ENCODE data around the gene BSDC1.
A peak's percentile ranks its signal among the peaks of the same experiment; 100 is the strongest.
"Not testable (repeated sequence)": the region's sequence is repeated elsewhere in the genome, so short reads cannot be mapped to it uniquely, and the experiment has no call there.

BSDC1 gene

DNA sequence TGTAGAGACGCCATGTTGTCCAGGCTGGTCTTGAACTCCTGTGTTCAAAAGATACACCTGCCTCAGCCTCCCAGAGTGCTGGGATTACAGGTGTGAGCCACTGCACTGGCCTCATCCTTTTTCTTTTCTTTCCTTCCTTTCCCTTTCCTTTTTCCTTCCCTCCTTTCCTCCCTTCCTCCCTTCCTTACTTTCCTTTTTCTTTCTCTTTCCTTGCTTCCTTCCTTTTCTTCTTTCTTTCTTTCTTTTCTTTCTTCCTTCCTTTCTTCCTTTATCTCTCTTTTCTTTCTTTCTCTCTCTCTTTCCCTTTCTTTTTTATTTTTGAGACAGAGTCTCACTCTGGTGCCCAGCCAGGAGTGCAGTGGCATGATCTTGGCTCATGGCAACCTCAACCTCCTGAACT, 37.8 kb downstream of the BSDC1 start:
- DNase-seq = no peak

DNA sequence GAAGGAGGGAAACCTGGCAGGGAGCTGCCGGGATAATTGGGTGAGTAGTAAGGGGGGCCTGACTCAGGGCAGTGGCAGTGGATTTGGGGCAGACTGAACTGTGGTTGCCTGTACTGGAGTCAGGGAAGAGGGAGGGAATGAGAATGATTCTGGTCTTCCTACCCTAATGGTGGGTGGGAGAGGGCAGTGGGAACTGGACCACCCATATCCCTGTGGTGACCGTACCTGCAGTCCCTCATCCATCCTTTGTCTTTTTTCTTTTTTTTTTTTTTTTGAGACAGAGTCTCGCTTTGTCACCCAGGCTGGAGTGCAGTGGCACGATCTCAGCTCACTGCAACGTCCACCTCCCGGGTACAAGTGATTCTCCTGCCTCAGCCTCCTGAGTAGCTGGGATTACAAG, 38.5 kb downstream of the BSDC1 start:
- not testable (repeated sequence) for DNase-seq

DNA sequence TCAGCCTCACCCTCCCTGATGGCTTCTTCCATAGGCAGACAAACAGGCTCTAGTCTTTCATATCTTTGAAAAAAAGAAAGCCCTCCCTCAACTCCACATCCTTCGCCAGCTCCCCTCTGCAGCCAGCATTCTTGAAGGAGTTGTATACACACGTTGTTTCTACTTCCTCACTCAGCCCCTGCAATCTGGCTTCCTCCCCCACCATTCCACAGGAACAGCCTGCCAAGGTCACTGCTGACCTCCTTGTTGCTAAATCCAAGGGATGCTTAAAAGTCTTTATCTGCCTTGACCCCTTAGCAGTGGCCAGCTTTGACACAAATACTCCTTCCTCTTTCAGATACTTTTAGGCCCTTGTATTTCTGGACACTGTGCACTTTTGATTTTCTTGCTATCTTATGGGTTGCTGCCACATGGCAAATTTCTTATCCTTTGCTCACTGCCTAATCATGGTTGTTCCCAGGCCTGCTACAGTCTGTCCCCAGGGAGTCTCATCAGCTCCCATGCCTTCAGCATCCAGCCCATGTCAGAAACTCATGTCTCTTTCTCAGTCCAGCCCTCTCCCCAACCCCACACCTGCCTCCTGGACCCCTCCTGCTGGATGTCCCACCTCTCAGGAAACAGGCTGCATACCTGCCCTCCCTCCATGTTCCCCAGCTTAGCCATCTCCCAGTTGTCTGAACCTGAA, 40.2 kb downstream of the BSDC1 start:
- no peak for DNase-seq

DNA sequence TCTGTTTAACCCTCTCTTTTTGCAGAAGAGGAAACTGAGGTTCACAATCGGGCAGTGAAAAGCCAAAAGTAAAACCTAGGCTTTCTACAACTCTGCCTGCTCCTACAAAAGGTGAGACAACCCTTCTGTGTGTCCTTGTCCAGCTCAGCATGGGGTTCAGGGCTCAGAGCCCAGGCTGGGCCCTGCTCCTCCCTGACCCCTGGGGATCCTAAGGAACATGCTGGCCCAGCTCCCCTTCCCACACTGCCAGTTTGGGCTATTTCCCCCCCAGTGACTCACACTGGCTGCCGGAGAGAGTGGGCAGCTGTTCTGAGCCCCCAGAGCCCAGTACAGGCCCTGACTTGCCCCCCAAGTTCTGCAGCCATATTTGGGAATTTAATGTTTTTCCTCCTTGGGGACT, 40.8 kb downstream of the BSDC1 start:
- no peak for DNase-seq

DNA sequence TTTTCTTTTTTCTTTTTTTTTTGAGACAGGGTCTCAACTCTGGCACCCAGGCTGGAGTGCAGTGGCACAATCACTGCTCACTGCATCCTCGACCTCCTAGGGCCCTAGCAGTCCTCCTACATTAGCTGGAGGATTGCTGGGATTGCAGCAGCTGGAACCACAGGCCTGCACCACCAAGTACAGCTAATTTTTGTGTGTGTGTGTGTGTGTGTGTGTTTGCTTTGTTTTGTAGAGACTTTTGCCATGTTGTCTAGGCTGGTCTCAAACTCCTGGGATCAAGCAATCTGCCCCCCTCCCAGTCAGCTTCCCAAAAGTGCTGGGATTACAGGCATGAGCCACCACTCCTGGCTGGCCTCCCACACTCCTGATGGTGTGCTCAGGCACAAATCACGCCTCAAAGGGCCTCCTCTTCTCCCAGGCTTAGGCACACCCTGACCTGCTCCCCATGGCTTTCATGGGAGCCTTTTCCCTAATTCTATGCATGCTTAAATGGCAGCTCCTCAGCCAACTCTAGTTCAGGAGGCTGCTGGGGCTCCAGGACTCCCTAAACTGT, 41.3 kb downstream of the BSDC1 start:
- no peak for DNase-seq

DNA sequence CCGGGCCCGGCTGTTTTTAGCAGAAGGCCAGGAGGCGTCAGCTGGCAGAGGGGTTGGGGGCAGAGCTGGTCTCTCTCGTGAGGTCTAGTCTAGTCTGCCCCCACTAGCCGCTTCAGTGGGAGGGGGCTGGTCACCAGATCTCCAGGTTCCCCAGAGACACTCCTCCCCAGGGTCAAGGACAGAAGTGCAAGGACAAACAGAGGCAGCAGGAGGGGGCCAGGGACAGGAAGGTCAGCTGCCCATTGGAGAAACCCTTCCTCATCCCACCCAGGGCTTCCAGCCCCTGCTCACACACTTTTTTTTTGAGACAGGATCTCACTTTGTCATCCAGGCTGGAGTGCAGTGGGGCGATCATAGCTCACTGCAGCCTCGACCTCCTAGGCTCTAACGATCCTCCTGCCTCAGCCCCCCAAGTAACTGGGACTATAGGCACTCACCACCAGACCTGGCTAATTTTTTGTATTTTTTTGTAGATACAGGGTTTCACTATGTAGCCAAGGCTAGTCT, 41.9 kb downstream of the BSDC1 start:
- no peak for DNase-seq

DNA sequence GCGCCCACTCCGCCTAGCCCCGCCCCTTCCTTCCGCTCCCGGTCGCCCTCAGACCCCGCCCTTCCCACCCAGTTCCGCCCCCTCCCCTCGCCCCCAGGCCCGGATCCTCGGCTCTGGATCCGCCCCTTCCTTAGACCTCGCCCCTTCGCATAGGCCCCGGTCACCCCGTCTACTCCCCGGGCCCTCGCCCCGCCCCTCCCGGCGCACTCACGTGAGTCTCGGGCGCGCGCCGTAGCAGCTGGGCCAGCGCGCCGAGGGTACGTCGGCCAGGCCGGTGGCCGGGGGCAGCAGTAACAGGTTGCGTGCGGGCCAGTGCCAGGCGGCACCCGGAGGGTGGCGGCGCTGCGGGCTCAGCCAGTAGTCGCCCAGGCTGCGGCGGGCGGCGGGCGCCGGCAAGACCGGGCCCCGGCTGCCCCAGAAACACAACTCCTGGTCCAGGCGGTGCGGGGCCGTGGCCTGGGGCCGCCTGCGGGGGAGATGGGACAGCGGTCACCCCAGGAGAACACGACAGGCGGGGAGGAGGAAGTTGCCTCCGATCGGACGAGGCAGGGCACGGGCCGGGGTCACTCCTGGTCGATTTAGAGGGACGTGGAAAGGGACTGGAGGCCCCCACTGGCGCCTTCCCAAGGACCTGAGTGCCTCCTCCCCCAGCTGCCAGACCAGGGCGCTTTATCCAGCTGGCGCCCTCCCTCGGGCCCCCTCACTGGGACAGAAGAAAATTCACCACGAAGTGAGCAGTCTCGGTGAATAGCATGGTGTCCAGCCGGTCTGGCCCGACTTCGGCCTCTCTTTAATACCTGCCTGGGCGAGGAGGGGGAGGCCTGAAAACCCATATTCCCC, 42.6 kb downstream of the BSDC1 start:
- peak; percentile 90 to 92 for DNase-seq

DNA sequence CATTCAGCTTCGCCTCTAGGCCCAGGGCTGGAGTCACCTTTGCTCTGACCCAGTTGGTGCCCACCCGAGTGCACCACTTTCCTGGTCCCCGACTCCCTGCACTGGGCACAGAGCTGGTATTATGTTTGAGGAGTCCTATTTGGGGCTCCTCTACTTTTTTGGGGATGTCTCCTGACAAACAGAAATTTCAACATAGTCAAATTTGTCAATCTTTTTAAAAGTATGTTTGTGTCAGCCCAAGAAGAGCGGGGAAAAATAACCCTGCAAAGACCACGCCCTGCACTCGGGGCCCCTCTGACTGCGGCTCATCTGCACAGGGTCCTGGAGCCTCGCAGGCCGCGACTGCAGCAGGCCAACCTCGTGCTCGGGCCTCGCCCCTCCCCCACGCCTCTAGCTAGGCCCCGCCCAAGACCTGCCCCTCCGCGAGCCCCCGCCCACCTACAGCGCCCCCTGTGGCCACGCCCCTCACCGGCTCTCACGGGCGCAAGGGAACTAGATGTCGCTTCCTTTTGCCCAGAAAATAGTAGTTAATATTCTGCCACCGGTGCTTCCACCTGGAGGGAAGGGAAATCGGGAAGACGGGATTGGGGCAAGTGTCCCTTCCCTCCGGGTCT, 43.3 kb downstream of the BSDC1 start:
- peak in 1 of 2 experiments; percentile 72 for DNase-seq

DNA sequence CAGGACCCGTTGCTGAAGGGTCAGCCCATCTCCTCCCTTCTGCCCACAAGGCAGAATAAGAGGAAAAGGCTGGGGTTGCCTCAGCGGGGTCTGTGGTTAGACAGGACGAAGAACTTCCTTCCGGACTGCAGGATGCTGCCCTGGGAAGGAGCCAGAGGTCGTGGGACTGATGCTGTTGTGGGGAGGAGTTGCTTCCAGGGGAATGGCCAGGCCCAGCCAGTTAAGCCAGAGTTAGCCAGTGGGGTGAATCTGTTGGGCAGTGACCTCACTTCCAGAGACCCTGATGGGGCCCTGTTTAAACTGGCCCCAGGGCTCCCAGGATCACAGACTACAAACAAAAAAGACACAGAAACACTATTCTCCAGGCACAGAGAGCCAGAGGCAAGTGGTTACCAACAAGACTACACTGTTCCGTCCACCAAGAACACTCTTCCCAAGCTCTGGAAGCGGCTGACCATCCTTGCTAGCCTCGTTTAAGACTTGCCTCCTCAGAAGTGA, 45.0 kb downstream of the BSDC1 start:
- no peak for DNase-seq

DNA sequence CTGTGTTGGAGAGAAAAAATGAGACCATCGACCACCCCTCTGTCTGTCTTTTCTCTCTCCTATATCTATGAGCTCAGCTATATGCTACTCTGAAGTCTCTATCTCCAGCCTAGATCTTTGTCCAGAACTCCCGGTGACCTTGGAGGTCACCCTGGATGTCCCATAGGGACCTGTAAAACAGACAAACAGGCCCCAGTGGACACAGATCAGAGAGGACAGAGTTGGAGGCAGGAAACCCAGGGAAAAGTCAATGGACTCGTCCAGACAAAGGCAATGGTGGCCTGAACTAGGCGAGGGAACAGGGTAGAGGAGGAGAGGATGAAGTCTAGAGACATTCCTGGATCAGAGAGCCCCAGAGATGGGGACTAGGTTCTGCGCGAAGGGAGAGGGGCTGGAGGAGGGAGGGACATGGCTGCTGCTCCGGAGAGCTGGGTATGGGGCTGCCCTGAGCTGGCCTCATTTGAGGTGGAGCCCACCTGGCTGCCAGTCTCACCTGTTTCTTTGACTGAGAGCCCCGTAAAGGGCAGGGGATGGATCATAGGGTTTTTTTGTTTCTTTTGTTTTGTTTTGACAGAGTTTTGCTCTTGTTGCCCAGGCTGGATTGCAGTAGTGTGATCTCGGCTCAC, 47.6 kb downstream of the BSDC1 start:
- DNase-seq = no peak

DNA sequence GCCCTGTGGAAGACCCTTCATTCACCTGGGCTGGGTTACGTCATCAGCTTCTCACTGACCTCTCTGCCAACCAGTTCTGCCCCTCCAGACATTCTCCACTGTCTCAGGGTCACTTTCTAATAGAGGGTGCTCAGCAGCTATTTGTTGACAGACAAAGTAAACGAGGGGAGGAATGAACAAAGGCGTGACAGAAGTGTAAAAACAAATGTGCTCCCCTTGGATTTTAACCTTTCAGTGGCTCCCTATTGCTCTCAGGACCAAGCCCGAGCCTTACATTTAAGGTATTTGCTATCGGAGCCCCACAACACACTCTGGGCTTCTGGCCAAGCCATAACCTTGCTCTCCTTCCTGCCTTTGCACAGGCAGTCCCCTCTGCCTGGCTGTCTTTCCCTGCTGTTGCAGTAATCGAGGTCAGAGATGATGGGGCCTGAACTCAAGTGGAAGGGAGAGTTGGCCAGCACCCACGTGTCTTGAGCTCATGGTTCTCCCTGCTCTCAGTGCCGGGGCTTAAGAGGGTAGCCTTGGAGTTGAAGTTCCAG, 48.9 kb downstream of the BSDC1 start:
- no peak for DNase-seq

DNA sequence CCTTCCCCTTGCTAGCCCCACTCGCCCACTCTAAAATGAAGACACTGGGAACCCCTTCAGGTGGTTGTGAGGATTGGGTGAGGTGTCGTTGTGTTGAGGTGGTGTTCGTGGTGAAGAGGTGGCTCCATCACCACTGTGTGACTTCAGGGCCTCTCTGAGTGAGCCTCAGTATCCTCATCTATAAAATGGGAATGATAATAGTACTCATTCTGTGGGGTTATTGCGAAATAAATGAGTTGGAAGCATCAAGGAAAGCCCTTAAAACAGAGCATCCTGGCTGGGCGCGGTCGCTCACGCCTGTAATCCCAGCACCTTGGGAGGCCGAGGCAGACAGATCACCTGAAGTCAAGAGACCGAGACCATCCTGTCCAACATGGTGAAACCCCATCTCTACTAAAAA, 51.5 kb downstream of the BSDC1 start:
- DNase-seq = no peak

DNA sequence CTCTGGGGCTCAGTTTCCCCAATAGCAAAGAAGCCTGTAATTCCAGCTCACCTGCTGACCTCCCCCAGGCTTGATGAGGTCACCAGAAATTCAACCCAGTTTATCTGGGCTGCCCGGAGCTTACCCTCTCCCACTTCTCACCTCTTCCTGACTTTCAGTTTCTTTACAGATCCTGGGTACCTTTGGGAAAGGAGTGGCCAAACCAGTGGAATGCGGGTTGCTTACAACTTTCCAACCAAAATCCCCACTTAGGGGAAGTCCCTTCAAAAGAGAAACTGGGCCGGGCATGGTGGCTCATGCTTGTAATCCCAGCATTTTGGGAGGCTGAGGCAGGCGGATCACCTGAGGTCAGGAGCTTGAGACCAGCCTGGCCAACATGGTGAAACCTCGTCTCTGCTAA, 52.3 kb downstream of the BSDC1 start:
- DNase-seq = no peak

DNA sequence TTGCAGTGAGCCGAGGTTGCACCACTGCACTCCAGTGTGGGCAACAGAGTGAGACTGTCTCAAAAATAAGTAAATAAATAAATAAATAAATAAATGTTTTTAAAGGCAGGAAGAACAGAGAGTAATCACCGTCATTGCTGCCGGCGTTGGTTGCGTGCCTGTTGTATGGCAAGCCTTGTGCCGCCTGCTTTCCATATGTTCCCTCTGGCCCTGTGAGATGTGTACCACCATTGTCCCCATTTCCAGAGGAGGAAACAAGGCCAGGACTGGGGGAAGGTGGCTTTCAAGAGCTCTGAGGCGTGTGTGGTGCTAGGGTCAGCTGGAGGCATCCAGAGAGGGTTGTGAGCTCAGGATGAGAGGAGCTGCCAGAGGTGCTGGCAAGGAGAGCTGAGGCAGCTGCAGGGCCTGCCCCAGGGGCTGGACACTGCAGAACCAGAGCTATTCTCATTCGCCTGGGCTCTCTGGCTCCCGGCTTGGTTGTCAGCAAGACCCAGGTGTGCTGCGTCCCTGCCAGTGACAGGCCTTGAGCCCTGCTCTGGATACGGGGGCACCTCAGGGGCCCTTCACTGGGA, 53.0 kb downstream of the BSDC1 start:
- no peak for DNase-seq

DNA sequence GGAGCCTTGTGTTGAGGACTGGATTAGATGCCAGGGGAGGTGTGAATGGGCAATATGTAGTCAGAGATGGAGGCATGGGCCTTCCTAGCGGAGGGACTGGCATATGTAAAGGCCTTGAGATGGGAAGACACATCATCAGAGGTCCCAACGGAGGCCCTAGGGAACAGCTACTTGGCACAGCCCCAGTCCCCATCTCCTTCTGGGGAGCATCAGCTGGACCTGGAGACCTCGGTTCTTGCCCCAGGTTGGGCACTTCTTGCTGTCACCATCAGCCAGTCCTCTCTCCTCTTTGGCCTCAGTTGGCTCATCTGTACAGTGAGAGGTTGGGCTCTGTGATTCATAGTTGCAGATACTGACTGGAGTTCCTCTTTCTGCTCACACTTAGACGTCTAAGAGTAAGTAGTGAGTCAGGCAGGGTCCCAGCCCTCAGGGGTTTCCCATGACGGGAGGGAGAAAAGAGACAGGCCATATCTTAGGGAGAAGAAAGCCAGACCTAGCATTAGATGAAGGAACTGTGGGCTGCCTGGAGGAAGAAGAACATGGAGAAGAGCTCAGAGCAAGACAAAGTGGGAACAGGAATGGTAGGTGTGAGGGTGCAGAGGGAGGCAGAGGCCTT, 54.8 kb downstream of the BSDC1 start:
- DNase-seq = no peak

DNA sequence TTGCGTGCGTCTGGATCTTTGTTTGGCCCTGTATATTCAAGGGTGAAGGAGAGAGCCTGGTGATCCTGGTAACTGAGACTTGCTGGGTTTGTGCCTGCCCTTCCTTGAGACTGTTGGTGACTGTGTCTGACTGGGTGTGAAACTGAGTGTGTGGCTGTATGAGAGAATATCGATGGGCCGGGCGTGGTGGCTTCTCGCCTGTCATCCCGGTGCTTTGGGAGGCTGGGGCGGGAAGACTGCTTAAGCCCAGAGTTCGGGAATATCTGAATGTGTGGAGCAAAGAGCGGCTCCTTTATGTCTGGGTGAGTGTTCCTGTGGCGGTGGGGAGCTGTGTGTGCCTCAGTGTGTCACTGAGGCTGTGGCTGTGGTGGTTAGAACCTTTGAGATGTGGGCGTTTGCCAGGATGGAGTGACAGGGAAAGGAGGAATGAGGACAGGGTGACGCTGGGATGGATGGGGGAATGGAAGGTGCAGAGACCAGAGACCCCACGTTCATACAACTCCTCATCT, 55.5 kb downstream of the BSDC1 start:
- DNase-seq = no peak

DNA sequence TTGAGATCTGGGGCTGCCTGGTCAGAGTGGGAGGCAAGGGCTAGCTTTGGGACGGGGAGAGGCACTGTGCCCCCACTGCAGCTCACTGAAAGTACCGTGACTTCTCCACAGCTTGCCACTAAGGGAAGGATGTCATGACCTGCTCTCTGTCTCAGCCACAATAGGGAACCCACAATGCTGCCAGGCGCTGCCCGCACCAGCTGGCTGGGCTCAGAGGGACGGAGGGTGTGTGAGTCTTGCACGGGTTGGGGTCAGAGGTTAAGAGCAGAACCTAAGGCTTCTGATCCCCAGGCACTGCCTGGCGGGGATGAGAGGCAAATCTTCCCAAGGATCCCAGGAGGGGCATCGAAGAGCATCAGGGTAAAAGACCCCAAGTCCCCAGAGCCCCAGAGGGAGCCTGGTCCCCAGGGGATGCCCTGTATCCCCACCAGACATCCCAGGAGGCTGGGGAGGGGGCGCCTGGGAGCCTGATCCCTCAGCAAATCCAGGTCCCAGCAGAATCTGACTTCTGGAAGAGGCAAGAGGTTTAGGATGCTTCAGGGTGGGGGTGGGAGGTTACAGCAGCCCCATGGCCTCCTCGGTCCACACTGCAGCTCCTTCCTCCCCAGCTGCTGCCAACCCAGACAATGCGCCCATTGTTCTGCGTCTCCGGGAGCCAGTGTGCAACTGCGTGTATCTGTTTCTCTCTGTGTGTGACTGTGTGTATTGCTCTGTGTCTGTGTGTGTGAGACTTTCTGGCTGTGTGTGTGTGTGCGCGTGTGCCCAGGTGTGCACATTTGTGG, 56.2 kb downstream of the BSDC1 start:
- DNase-seq = no peak

DNA sequence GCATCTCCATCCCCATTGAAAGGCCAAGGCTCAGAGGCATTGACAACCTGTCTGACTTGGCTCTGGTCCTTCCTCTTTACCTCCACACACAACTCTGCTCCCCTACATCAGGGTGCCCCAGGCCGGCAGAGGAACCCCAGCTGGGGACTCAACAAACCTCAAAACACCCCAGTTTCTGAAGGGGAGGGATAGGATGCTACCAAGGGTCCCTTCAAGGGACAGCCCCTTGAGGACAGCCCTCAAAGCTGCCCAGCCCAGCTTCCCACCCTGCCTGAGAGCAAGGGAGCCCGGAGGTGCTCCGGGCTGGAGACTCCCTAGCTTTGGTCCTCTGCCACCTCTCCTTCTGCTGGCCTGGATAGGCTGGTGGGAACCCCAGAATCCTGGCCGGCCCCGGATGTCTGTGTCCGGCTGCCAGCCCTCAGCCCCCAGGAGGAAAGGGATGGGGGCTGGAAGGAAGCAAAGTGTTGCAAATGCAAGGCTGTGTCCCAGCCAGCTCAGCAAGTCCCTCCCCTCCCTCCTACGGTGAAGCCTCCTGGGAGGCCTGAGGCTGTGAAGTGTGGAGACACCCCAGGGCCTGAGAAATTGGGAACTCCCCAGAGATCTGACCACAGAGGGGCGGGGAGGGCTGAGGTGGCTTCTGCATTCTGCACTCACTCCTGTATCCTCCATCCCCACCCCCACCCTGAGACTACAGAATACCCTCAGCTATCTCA, 57.1 kb downstream of the BSDC1 start:
- no peak for DNase-seq

DNA sequence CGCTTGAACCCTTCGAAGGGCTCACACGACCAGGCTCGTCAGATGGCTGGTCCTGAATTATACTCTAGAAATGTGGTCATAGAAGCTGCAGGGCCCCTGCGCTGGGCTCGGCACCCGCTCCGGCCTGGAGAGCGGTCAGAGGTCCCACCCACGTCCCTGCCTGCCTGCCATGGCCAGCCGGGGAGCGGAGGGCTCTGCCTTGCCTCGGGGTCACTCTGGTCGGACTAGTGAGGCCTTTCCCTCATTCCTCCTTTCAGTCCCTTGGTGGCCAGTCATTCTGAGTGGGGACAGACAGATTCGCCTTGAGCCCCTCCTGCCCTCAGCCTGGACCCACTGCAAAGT, 57.7 kb downstream of the BSDC1 start:
- no peak for DNase-seq

Measured in NCI-H524 (cell line).